Chondrocyte (in vitro differentiated cells): ENCODE data around the gene GDF11. TPM values are rescaled to one million over a fixed set of nuclear protein-coding genes. Genes with fewer than 3 reads are reported as not detected.

Experiments used
- DNase-seq: peaks from one replicate; pipeline ENCODE4 v3.0.0; 2021; ENCODE audit warnings: mixed read lengths, low spot score
- H3K27ac Mint-ChIP-seq: one replicate; pipeline ENCODE4 v1.8.0; 2021; ENCODE audit warnings: mild to moderate bottlenecking, moderate library complexity, mixed read lengths; ENCODE audit not compliant: unreplicated experiment
- H3K27me3 Mint-ChIP-seq: 2 replicates; pipeline ENCODE4 v1.8.0; 2021; ENCODE audit warnings: low read depth, mixed read lengths
- H3K36me3 Mint-ChIP-seq: 2 replicates; pipeline ENCODE4 v1.8.0; 2021; ENCODE audit warnings: low read depth, mixed read lengths
- H3K4me1 Mint-ChIP-seq: 2 replicates; pipeline ENCODE4 v1.8.0; 2021; ENCODE audit warnings: low read depth, mild to moderate bottlenecking, mixed read lengths
- H3K4me3 Mint-ChIP-seq: one replicate; pipeline ENCODE4 v1.8.0; 2021; ENCODE audit warnings: mild to moderate bottlenecking, moderate library complexity, mixed read lengths; ENCODE audit not compliant: unreplicated experiment
- H3K9me3 Mint-ChIP-seq: 2 replicates; pipeline ENCODE4 v1.8.0; 2021; ENCODE audit warnings: low read depth, mixed read lengths
- total RNA-seq: library from RNA; stranded (reverse); gene quantifications from 3 replicates; pipeline ENCODE4 v1.2.1, GENCODE V29; 2021
- TF ChIP-seq, protein P1 (sequence below): fragments of 200-600 bp; sonication (generic); IDR thresholded peaks from 2 replicates; pipeline ENCODE4 v1.5.0; 2021; ENCODE audit warnings: antibody characterized with exemption, mild to moderate bottlenecking, moderate library complexity

GDF11 gene
- total RNA-seq, 1 donor from 2014 or later = 18.3 TPM

DNA sequence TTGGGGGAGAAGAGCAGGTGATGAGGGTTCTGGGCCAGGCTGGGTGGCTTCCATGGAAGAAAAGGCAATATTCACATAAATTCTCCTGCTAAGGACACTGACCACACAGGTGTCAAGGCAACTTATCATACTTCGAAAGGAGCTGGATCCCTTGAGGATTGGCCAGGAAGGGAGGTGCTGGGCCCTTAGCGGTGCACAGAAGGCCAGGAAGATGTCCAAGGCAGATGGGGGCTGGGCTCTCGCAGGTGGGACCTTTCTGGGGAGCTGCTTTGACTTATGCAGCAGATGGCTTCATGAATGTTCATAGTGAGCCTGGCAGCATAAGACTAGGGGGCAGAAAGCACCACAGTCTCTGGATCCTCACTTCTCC, 18.0 kb upstream of the GDF11 start:
- H3K4me3 Mint-ChIP-seq = no peak overlapping the region
- TF ChIP-seq, protein P1, sequence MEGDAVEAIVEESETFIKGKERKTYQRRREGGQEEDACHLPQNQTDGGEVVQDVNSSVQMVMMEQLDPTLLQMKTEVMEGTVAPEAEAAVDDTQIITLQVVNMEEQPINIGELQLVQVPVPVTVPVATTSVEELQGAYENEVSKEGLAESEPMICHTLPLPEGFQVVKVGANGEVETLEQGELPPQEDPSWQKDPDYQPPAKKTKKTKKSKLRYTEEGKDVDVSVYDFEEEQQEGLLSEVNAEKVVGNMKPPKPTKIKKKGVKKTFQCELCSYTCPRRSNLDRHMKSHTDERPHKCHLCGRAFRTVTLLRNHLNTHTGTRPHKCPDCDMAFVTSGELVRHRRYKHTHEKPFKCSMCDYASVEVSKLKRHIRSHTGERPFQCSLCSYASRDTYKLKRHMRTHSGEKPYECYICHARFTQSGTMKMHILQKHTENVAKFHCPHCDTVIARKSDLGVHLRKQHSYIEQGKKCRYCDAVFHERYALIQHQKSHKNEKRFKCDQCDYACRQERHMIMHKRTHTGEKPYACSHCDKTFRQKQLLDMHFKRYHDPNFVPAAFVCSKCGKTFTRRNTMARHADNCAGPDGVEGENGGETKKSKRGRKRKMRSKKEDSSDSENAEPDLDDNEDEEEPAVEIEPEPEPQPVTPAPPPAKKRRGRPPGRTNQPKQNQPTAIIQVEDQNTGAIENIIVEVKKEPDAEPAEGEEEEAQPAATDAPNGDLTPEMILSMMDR = peak; percentile 16
- H3K9me3 Mint-ChIP-seq = no peaks in the 10 kb centered on the region
- peaks cover 27% of the 10 kb centered on the region for H3K36me3 Mint-ChIP-seq
- DNase-seq = no peak
- H3K27ac Mint-ChIP-seq = peak overlapping the region; percentile 24
- peaks cover 60% of the 10 kb centered on the region for H3K4me1 Mint-ChIP-seq
- no peaks in the 10 kb centered on the region for H3K27me3 Mint-ChIP-seq

DNA sequence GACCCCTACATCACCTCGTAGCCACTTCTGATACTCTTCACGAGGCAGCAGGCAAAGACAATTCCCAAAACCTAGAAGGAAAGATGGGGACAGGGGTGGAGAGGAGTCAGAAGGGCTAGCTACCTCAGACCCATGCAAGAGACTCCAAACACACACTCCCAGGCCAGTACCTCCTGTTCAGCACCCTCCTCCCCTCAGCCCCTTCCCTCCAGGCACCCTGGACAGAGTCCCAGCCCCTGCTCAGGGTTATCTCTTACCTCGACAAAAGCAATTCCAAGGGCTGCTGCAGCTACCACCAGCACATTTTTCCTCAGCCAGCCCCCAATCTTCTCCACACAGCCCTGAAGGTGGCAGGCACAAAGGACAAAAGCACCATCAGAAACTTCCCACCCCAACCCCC, 17.4 kb upstream of the GDF11 start:
- H3K4me1 Mint-ChIP-seq = peaks cover 60% of the 10 kb centered on the region
- TF ChIP-seq, protein P1 = no peak
- H3K4me3 Mint-ChIP-seq = peak overlapping the region; percentile 91
- H3K9me3 Mint-ChIP-seq = no peaks in the 10 kb centered on the region
- no peaks in the 10 kb centered on the region for H3K27me3 Mint-ChIP-seq
- peaks cover 27% of the 10 kb centered on the region for H3K36me3 Mint-ChIP-seq
- DNase-seq = no peak
- peak overlapping the region; percentile 71 for H3K27ac Mint-ChIP-seq

DNA sequence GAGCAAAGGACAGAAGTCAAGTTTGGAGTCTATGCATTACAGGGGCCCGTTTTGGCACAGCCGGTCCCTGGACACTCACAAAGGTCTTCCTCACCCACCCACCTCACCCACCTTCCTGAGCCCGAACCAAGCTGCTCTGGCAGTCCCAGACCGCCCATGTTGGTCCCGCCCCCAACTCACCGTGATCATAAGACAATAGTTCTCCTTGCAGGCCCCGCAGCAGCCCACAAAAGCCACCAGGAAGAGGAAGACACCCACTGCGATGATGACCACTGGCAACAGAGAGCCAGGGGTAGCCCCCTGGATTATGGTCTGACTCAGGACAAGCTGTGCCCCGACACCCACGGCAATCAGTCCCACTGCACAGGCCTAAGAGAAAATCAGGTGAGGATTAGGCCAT, 16.0 kb upstream of the GDF11 start:
- peaks cover 50% of the 10 kb centered on the region for H3K4me1 Mint-ChIP-seq
- peak overlapping the region; percentile 94 for H3K27ac Mint-ChIP-seq
- TF ChIP-seq, protein P1 = no peak
- peak overlapping the region; percentile 91 for H3K4me3 Mint-ChIP-seq
- no peak for DNase-seq
- H3K36me3 Mint-ChIP-seq = peaks cover 27% of the 10 kb centered on the region
- no peaks in the 10 kb centered on the region for H3K9me3 Mint-ChIP-seq
- no peaks in the 10 kb centered on the region for H3K27me3 Mint-ChIP-seq

DNA sequence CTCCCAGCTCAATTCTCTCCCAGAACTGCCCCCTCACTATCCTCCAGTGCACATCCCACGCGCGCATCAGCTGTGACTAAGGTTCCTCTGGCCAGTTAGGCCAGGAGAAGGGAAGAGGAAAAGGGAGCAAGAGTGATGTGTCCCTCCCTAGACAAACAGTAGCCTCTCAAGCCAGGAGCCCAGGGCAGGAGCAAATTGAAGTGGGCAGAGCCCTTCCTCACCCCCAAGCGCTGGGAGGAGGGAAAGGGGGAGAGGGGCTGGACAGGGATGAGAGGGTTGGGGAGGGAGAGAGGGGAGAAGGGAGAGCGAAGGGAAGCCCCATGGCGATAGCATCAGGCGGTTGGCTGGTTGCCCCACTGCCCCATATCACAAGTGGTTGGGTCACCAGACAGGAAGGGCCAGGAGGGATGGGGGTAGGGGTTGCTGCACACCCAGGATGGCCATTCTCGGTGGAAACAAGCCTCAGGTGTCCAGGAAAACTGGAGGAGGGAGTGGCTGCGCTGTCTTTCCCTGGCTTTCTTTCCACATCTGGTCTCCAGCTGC, 15.2 kb upstream of the GDF11 start:
- TF ChIP-seq, protein P1 = no peak
- H3K4me3 Mint-ChIP-seq = peak overlapping the region; percentile 91
- no peaks in the 10 kb centered on the region for H3K27me3 Mint-ChIP-seq
- H3K9me3 Mint-ChIP-seq = no peaks in the 10 kb centered on the region
- H3K36me3 Mint-ChIP-seq = peaks cover 27% of the 10 kb centered on the region
- H3K27ac Mint-ChIP-seq = peak overlapping the region; percentile 94
- no peak for DNase-seq
- H3K4me1 Mint-ChIP-seq = peaks cover 50% of the 10 kb centered on the region

DNA sequence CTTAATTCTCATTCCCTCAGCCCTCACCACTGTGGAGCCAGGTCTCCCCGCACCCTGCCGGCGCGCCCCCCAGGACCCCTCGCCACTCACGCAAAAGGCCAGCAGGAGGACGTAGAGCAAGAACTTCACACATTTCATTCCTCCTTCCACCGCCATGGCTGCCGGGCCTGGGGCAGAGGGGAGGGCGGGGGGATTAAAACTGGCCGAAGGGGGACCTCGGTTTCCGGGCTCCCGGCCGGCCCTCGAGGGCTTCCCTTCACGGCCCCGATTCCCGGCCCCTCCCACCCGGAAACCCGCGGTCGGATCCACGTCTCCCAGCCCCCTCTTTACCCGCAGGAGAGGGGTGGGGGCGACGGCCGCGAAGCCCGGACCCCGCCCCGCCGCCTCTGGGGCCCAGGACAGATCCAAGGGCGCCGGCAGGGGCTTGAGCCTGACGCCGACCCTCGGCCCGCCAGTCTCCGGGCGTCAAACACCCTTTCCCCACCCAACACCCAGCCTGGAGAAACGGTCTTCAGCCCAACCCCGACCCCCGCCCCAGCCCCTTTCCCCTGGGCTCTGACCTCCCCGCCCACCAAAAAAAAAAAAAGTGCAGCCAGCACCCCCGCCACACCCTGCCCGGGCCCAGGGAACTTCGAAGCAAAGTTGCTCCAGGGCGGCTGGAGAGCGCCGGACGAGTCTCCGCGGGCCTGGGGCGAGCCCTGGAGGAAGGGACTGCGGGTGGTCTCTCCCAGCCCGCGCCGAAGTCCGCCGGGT, 14.6 kb upstream of the GDF11 start:
- no peak for DNase-seq
- H3K27me3 Mint-ChIP-seq = no peaks in the 10 kb centered on the region
- peak overlapping the region; percentile 91 for H3K4me3 Mint-ChIP-seq
- peaks cover 50% of the 10 kb centered on the region for H3K4me1 Mint-ChIP-seq
- TF ChIP-seq, protein P1 = peak; percentile 9
- peak overlapping the region; percentile 98 for H3K27ac Mint-ChIP-seq
- H3K9me3 Mint-ChIP-seq = no peaks in the 10 kb centered on the region
- peaks cover 26% of the 10 kb centered on the region for H3K36me3 Mint-ChIP-seq
